ENCODE data around the gene TLL1.

Gene TLL1

DNA sequence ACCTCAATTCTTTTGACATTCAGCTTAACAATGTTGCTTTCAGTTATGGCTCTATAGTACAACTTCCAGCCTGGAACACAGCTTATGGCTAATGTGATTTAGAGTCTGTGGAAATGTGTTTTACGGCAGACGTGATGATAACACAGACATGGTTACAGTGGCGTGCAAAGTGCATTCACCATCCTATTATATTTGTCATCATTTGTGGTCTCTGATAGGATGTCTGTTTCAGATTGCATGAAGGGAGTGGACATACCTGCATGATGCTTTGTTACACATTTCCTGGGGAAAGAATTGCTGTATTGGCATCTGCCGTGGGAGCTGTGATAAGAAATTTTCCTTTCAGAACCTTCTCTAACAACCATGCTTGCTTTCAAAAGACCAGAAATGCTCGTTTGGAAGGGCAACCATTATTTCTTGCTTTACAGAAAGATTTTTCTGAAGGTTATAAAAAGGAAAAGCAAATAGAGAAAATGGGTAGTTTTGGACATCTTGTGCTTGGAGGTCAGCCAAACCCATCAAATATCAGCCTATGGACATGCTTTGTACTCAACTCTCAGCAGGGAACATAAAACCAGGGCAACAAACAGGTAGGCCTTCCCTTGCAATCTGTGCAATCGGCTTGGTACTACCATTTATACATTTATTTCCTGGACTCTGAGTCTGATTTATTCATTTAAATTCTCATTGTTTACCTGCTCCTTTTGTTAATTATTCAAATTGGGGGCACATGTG, 273.9 kb downstream of the TLL1 start:
- TF ChIP-seq, protein P1, sequence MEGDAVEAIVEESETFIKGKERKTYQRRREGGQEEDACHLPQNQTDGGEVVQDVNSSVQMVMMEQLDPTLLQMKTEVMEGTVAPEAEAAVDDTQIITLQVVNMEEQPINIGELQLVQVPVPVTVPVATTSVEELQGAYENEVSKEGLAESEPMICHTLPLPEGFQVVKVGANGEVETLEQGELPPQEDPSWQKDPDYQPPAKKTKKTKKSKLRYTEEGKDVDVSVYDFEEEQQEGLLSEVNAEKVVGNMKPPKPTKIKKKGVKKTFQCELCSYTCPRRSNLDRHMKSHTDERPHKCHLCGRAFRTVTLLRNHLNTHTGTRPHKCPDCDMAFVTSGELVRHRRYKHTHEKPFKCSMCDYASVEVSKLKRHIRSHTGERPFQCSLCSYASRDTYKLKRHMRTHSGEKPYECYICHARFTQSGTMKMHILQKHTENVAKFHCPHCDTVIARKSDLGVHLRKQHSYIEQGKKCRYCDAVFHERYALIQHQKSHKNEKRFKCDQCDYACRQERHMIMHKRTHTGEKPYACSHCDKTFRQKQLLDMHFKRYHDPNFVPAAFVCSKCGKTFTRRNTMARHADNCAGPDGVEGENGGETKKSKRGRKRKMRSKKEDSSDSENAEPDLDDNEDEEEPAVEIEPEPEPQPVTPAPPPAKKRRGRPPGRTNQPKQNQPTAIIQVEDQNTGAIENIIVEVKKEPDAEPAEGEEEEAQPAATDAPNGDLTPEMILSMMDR (conservative IDR thresholded peaks at IDR 0.05; ENCODE audit: control insufficient read depth, insufficient read depth, low read depth, low read length), result no peak
- no peak overlapping the region for H3K4me3 ChIP-seq (ENCODE audit: control insufficient read depth, low read depth, low read length)
- no peak for DNase-seq (ENCODE audit: low read depth)

Measured in fibroblast of mammary gland (primary cell).